Caco-2 (cell line): Measurements from ENCODE around the gene LIN9. TPM values are rescaled to one million over a fixed set of nuclear protein-coding genes. Genes with fewer than 3 reads are reported as not detected.

Source experiments
- BruUV-seq: library from RNA; stranded (reverse); fragments of 400-500 nt; replicated peaks from 2 replicates; lab custom pipeline; 2021; lab: Mats Ljungman, UMichigan
- CTCF ChIA-PET: fragments of 300-600 bp; sonication (Branson Sonifier 250); formaldehyde crosslinking; loops from one replicate; lab custom pipeline; 2022; ENCODE audit warnings: antibody characterized with exemption; lab: Charles Lee
- POLR2A ChIA-PET: fragments of 300-600 bp; sonication (Branson Sonifier 250); formaldehyde crosslinking; loops from one replicate; lab custom pipeline; 2022; ENCODE audit warnings: antibody characterized with exemption; lab: Charles Lee
- DNase-seq, 2 experiments: peaks; one replicate each; pipeline versions ENCODE4 v3.0.0 to v3.0.0-alpha.2; 2020 to 2022
- H3K27me3 ChIP-seq: replicated peaks from 2 replicates; pipeline ENCODE4 v1.6.0; 2011; ENCODE audit warnings: low read length; ENCODE audit not compliant: control insufficient read depth, insufficient read depth
- H3K36me3 ChIP-seq: 2 replicates; pipeline ENCODE4 v1.5.1; 2011; ENCODE audit warnings: low read length; ENCODE audit not compliant: control insufficient read depth, insufficient read depth
- H3K4me1 ChIP-seq: fragments of 250-450 bp; sonication (Bioruptor Pico); 2 replicates; pipeline ENCODE4 v1.5.1; 2020; ENCODE audit warnings: mild to moderate bottlenecking
- H3K4me3 ChIP-seq: 2 replicates; pipeline ENCODE4 v1.5.1; 2011; ENCODE audit warnings: low read depth, mild to moderate bottlenecking, control low read depth, low read length
- H3K9me3 ChIP-seq: fragments of 250-450 bp; sonication (Bioruptor Pico); 2 replicates; pipeline ENCODE4 v1.5.1; 2020; ENCODE audit warnings: mild to moderate bottlenecking, moderate library complexity
- H3K27ac Mint-ChIP-seq: one replicate; pipeline ENCODE4 v1.8.0; 2022; ENCODE audit warnings: mixed read lengths; ENCODE audit not compliant: unreplicated experiment
- H3K27me3 Mint-ChIP-seq: one replicate; pipeline ENCODE4 v1.8.0; 2022; ENCODE audit warnings: mixed read lengths; ENCODE audit not compliant: insufficient read depth, unreplicated experiment
- H3K36me3 Mint-ChIP-seq: one replicate; pipeline ENCODE4 v1.8.0; 2022; ENCODE audit warnings: mild to moderate bottlenecking, mixed read lengths; ENCODE audit not compliant: insufficient read depth, unreplicated experiment
- H3K4me1 Mint-ChIP-seq: one replicate; pipeline ENCODE4 v1.8.0; 2022; ENCODE audit warnings: low read depth, mixed read lengths; ENCODE audit not compliant: unreplicated experiment
- H3K4me3 Mint-ChIP-seq: one replicate; pipeline ENCODE4 v1.8.0; 2022; ENCODE audit warnings: mild to moderate bottlenecking, moderate library complexity, mixed read lengths; ENCODE audit not compliant: unreplicated experiment
- H3K9me3 Mint-ChIP-seq: one replicate; pipeline ENCODE4 v1.8.0; 2022; ENCODE audit warnings: mixed read lengths; ENCODE audit not compliant: unreplicated experiment
- CTCF ChIP-seq, 2 experiments: fragments of 200-600 bp in 1 of 2; IDR thresholded peaks; 1 replicate in 1 of 2; 2 replicates in 1 of 2; pipeline versions ENCODE4 v1.5.1 to v1.8.0; 2011 to 2022; ENCODE audit warnings: antibody characterized with exemption in 1 of 2, control low read depth in 1 of 2, inconsistent platforms in 1 of 2, low read depth in 1 of 2, low read length in 1 of 2, mild to moderate bottlenecking in 1 of 2, moderate library complexity in 1 of 2; ENCODE audit not compliant: insufficient read depth in 1 of 2, severe bottlenecking in 1 of 2, unreplicated experiment in 1 of 2
- intact Hi-C: fragments of 100-400 bp; cut with micrococcal nuclease; formaldehyde crosslinking; loops from one replicate; pipeline ENCODE4 v1.10.0; 2022; ENCODE audit not compliant: unreplicated experiment
- total RNA-seq: library from RNA; stranded (reverse); gene quantifications from 2 replicates; pipeline ENCODE4 v1.2.3, GENCODE V29; 2022

LIN9 gene
- total RNA-seq, 1 experiment from 2014 or later: 12.2 TPM

- Mint-ChIP-seq H3K9me3 (no peaks in the 10 kb centered on the region), H3K36me3 (no peaks in the 10 kb centered on the region), H3K27me3 (peaks cover 2% of the 10 kb centered on the region), H3K27ac (no peak overlapping the region), H3K4me3 (no peak overlapping the region), H3K4me1 (no peaks in the 10 kb centered on the region)
- intact Hi-C loops: loop anchor here (2.0 kb wide), 1 partner anchor 18 kb away; no protein-coding TSS in a partner anchor
- ChIA-PET CTCF (no interaction called here), POLR2A (no interaction called here)
- no peak for TF ChIP-seq CTCF (IDR thresholded peaks at IDR 0.05; ENCODE audit: insufficient read depth in 1 of 2, low read depth in 1 of 2, low read length in 1 of 2, severe bottlenecking in 1 of 2, unreplicated experiment in 1 of 2)
- Histone ChIP-seq H3K36me3 (no peaks in the 10 kb centered on the region), H3K4me1 (no peaks in the 10 kb centered on the region), H3K4me3 (no peak overlapping the region), H3K9me3 (no peaks in the 10 kb centered on the region; the same call in 1 of the 2 replicates), H3K27me3 (no peaks in the 10 kb centered on the region)
- DNase-seq: no peak
- BruUV-seq: no TSS peak
Measured at GRCh38 chr1:226324479-226324878, 15.5 kb upstream of the LIN9 start.

GRCh38 chr1:226322986-226323385, 14.0 kb upstream of the LIN9 start:
- Mint-ChIP-seq H3K36me3 (no peaks in the 10 kb centered on the region), H3K4me3 (no peak overlapping the region), H3K4me1 (no peaks in the 10 kb centered on the region), H3K27ac (no peak overlapping the region), H3K27me3 (peaks cover 2% of the 10 kb centered on the region), H3K9me3 (no peaks in the 10 kb centered on the region)
- no TSS peak for BruUV-seq
- H3K27me3 ChIP-seq: no peaks in the 10 kb centered on the region
- H3K36me3 ChIP-seq: no peaks in the 10 kb centered on the region
- intact Hi-C loops: no loop called here
- DNase-seq: no peak
- TF ChIP-seq CTCF (IDR thresholded peaks at IDR 0.05; ENCODE audit: insufficient read depth in 1 of 2, low read depth in 1 of 2, low read length in 1 of 2, severe bottlenecking in 1 of 2, unreplicated experiment in 1 of 2): no peak
- H3K4me3 ChIP-seq: no peak overlapping the region
- POLR2A ChIA-PET: interaction anchor here (1.1 kb wide), 1 partner anchor 13 kb away, joined by 3 read pairs; no protein-coding TSS in a partner anchor
- CTCF ChIA-PET: interaction anchor here (1.0 kb wide), 1 partner anchor 261 kb away, joined by 3 read pairs; no protein-coding TSS in a partner anchor
- no peaks in the 10 kb centered on the region; the same call in 1 of the 2 replicates for H3K9me3 ChIP-seq
- no peaks in the 10 kb centered on the region for H3K4me1 ChIP-seq

GRCh38 chr1:226320930-226321329, 12.0 kb upstream of the LIN9 start:
- Histone ChIP-seq H3K4me1 (no peaks in the 10 kb centered on the region), H3K36me3 (no peaks in the 10 kb centered on the region), H3K9me3 (no peaks in the 10 kb centered on the region; the same call in 1 of the 2 replicates), H3K27me3 (no peaks in the 10 kb centered on the region), H3K4me3 (no peak overlapping the region)
- ChIA-PET CTCF (no interaction called here), POLR2A (interaction anchor here (0.6 kb wide), 1 partner anchor 11 kb away, joined by 4 read pairs; no protein-coding TSS in a partner anchor)
- no peaks in the 10 kb centered on the region for H3K9me3 Mint-ChIP-seq
- H3K27ac Mint-ChIP-seq: no peak overlapping the region
- H3K4me3 Mint-ChIP-seq: no peak overlapping the region
- H3K36me3 Mint-ChIP-seq: no peaks in the 10 kb centered on the region
- no peak for DNase-seq
- intact Hi-C loops: no loop called here
- no peaks in the 10 kb centered on the region for H3K4me1 Mint-ChIP-seq
- H3K27me3 Mint-ChIP-seq: peaks cover 2% of the 10 kb centered on the region
- TF ChIP-seq CTCF (IDR thresholded peaks at IDR 0.05; ENCODE audit: insufficient read depth in 1 of 2, low read depth in 1 of 2, low read length in 1 of 2, severe bottlenecking in 1 of 2, unreplicated experiment in 1 of 2): no peak
- no TSS peak for BruUV-seq
